Natural killer cell treated with Interleukin-12 subunit alpha and Interleukin-12 subunit beta and Interleukin-15 and Interleukin-18, amount 100 ng/mL, for 72 hours (primary cell): ENCODE data around the gene IWS1. TPM values are rescaled to one million over a fixed set of nuclear protein-coding genes. Genes with fewer than 3 reads are reported as not detected.

ENCODE experiments used
- ATAC-seq, 2 donors: fragments of 150-1000 bp; cut with Tn5 transposase in 1 of 2; sonication (Bioruptor Pico), chemical (Tn5 transposase) in 1 of 2; 2 replicates each; pipeline ENCODE4 v1.10.0; 2021
- DNase-seq: peaks from one replicate; pipeline ENCODE4 v3.0.0; 2022; ENCODE audit warnings: low spot score
- H3K27ac Mint-ChIP-seq, 2 donors: 1 replicate in 1 of 2; 2 replicates in 1 of 2; pipeline ENCODE4 v1.8.0; 2022; ENCODE audit warnings: mixed read lengths in 2 of 2, mild to moderate bottlenecking in 1 of 2, moderate library complexity in 1 of 2
- H3K27me3 Mint-ChIP-seq, 2 donors: 1 replicate in 1 of 2; 2 replicates in 1 of 2; pipeline ENCODE4 v1.8.0; 2022; ENCODE audit warnings: mixed read lengths in 2 of 2
- H3K36me3 Mint-ChIP-seq: one replicate; pipeline ENCODE4 v1.8.0; 2022; ENCODE audit warnings: mixed read lengths
- H3K4me1 Mint-ChIP-seq, 2 donors: 1 replicate in 1 of 2; 2 replicates in 1 of 2; pipeline ENCODE4 v1.8.0; 2022; ENCODE audit warnings: low read depth in 2 of 2, mixed read lengths in 2 of 2, mild to moderate bottlenecking in 1 of 2
- H3K4me3 Mint-ChIP-seq: one replicate; pipeline ENCODE4 v1.8.0; 2022; ENCODE audit warnings: mixed read lengths
- H3K9me3 Mint-ChIP-seq: 2 replicates; pipeline ENCODE4 v1.8.0; 2022; ENCODE audit warnings: mixed read lengths
- total RNA-seq, 2 donors: library from RNA; stranded (reverse); gene quantifications; one replicate each; pipeline ENCODE4 v1.2.3, GENCODE V29; 2022

Gene IWS1
- total RNA-seq, 2 donors from 2014 or later, result 45.3 to 49.5 TPM

GRCh38 chr2:127566139-127566417 is 39.8 kb upstream of the IWS1 start:
- Mint-ChIP-seq H3K4me1 (peaks cover 16 to 17% of the 10 kb centered on the region in 2 donors), H3K9me3 (no peaks in the 10 kb centered on the region), H3K4me3 (no peak overlapping the region), H3K36me3 (peaks cover 5% of the 10 kb centered on the region), H3K27me3 (peaks cover 7 to 18% of the 10 kb centered on the region in 2 donors), H3K27ac (no peak overlapping the region)
- ATAC-seq, result no peak
- no peak for DNase-seq

GRCh38 chr2:127565261-127566138 is 39.2 kb upstream of the IWS1 start:
- Mint-ChIP-seq H3K4me1 (peaks cover 16 to 17% of the 10 kb centered on the region in 2 donors), H3K36me3 (peaks cover 5% of the 10 kb centered on the region), H3K27ac (no peak overlapping the region), H3K27me3 (peaks cover 7 to 18% of the 10 kb centered on the region in 2 donors), H3K4me3 (no peak overlapping the region), H3K9me3 (no peaks in the 10 kb centered on the region)
- ATAC-seq, result no peak
- DNase-seq, result no peak

GRCh38 chr2:127564429-127565260 is 38.4 kb upstream of the IWS1 start:
- Mint-ChIP-seq H3K27ac (no peak overlapping the region), H3K27me3 (peaks cover 7 to 19% of the 10 kb centered on the region in 2 donors), H3K4me1 (peaks cover 16 to 17% of the 10 kb centered on the region in 2 donors), H3K4me3 (no peak overlapping the region), H3K36me3 (peaks cover 5% of the 10 kb centered on the region), H3K9me3 (no peaks in the 10 kb centered on the region)
- no peak for ATAC-seq
- DNase-seq, result no peak

GRCh38 chr2:127563458-127564428 is 37.5 kb upstream of the IWS1 start:
- peaks cover 7 to 24% of the 10 kb centered on the region in 2 donors for H3K27me3 Mint-ChIP-seq
- no peak overlapping the region for H3K27ac Mint-ChIP-seq
- DNase-seq (no peak), ATAC-seq (peak; percentile 91)
- H3K9me3 Mint-ChIP-seq, result no peaks in the 10 kb centered on the region
- peaks cover 16 to 17% of the 10 kb centered on the region in 2 donors for H3K4me1 Mint-ChIP-seq
- H3K36me3 Mint-ChIP-seq, result peaks cover 5% of the 10 kb centered on the region
- H3K4me3 Mint-ChIP-seq, result peak overlapping the region; percentile 32

- H3K36me3 Mint-ChIP-seq, result peaks cover 5% of the 10 kb centered on the region
- H3K9me3 Mint-ChIP-seq, result no peaks in the 10 kb centered on the region
- peaks cover 8 to 28% of the 10 kb centered on the region in 2 donors for H3K27me3 Mint-ChIP-seq
- H3K4me3 Mint-ChIP-seq, result peak overlapping the region; percentile 32
- H3K27ac Mint-ChIP-seq, result no peak overlapping the region
- peaks cover 16 to 17% of the 10 kb centered on the region in 2 donors for H3K4me1 Mint-ChIP-seq
- no peak for DNase-seq
- no peak for ATAC-seq
Measured at GRCh38 chr2:127562936-127563335, 36.6 kb upstream of the IWS1 start.

GRCh38 chr2:127561371-127561770 is 35.1 kb upstream of the IWS1 start:
- peaks cover 22 to 43% of the 10 kb centered on the region in 2 donors for H3K27me3 Mint-ChIP-seq

GRCh38 chr2:127560931-127561280 is 34.6 kb upstream of the IWS1 start:
- Mint-ChIP-seq H3K36me3 (peaks cover 19% of the 10 kb centered on the region), H3K27ac (no peak overlapping the region), H3K9me3 (peaks cover 5% of the 10 kb centered on the region), H3K27me3 (peaks cover 27 to 48% of the 10 kb centered on the region in 2 donors), H3K4me1 (peaks cover 16 to 17% of the 10 kb centered on the region in 2 donors), H3K4me3 (no peak overlapping the region)
- DNase-seq (no peak), ATAC-seq (no peak)

More at GRCh38 chr2:127561371-127561770, 35.1 kb upstream of the IWS1 start:
- peaks cover 5% of the 10 kb centered on the region for H3K9me3 Mint-ChIP-seq
- no peak for ATAC-seq
- peaks cover 16 to 17% of the 10 kb centered on the region in 2 donors for H3K4me1 Mint-ChIP-seq
- H3K27ac Mint-ChIP-seq, result no peak overlapping the region
- no peak for DNase-seq
- peaks cover 15% of the 10 kb centered on the region for H3K36me3 Mint-ChIP-seq
- H3K4me3 Mint-ChIP-seq, result no peak overlapping the region

GRCh38 chr2:127560201-127560930 is 34.1 kb upstream of the IWS1 start:
- H3K4me1 Mint-ChIP-seq, result peaks cover 16 to 17% of the 10 kb centered on the region in 2 donors
- peaks cover 29 to 53% of the 10 kb centered on the region in 2 donors for H3K27me3 Mint-ChIP-seq
- H3K9me3 Mint-ChIP-seq, result peaks cover 5% of the 10 kb centered on the region
- ATAC-seq (no peak), DNase-seq (no peak)
- no peak overlapping the region for H3K4me3 Mint-ChIP-seq
- H3K36me3 Mint-ChIP-seq, result peaks cover 19% of the 10 kb centered on the region
- no peak overlapping the region for H3K27ac Mint-ChIP-seq

GRCh38 chr2:127559454-127559853 is 33.2 kb upstream of the IWS1 start:
- DNase-seq, result no peak
- Mint-ChIP-seq H3K27ac (no peak overlapping the region), H3K4me3 (no peak overlapping the region), H3K9me3 (peaks cover 5% of the 10 kb centered on the region), H3K36me3 (peaks cover 19% of the 10 kb centered on the region), H3K4me1 (peaks cover 16 to 17% of the 10 kb centered on the region in 2 donors), H3K27me3 (peaks cover 35 to 63% of the 10 kb centered on the region in 2 donors)
- no peak for ATAC-seq

GRCh38 chr2:127558911-127559310 is 32.6 kb upstream of the IWS1 start:
- Mint-ChIP-seq H3K27me3 (peaks cover 35 to 59% of the 10 kb centered on the region in 2 donors), H3K4me3 (no peak overlapping the region), H3K9me3 (peaks cover 5% of the 10 kb centered on the region), H3K27ac (no peak overlapping the region), H3K4me1 (peaks cover 13% of the 10 kb centered on the region in 2 donors), H3K36me3 (peaks cover 19% of the 10 kb centered on the region)
- ATAC-seq (no peak), DNase-seq (no peak)

- Mint-ChIP-seq H3K36me3 (peaks cover 14% of the 10 kb centered on the region), H3K4me1 (no peaks in the 10 kb centered on the region), H3K27ac (no peak overlapping the region), H3K4me3 (no peak overlapping the region), H3K9me3 (peaks cover 5% of the 10 kb centered on the region), H3K27me3 (peaks cover 46 to 84% of the 10 kb centered on the region in 2 donors)
- no peak for ATAC-seq
- no peak for DNase-seq
Measured at GRCh38 chr2:127552846-127553245, 26.6 kb upstream of the IWS1 start.

GRCh38 chr2:127552336-127552735 is 26.0 kb upstream of the IWS1 start:
- Mint-ChIP-seq H3K9me3 (peaks cover 5% of the 10 kb centered on the region), H3K27me3 (peaks cover 43 to 84% of the 10 kb centered on the region in 2 donors), H3K4me3 (no peak overlapping the region), H3K36me3 (peaks cover 14% of the 10 kb centered on the region), H3K4me1 (no peaks in the 10 kb centered on the region), H3K27ac (no peak overlapping the region)
- ATAC-seq (peak; percentile 24 to 52), DNase-seq (no peak)
